RPMI8226 (cell line): ENCODE data around the gene GNA15.
"Not testable (repeated sequence)": the region's sequence is repeated elsewhere in the genome, so short reads cannot be mapped to it uniquely, and the experiment has no call there.

Experiments used
- DNase-seq: peaks from one replicate; pipeline ENCODE4 v3.0.0-alpha.2; 2015

Gene GNA15

GRCh38 chr19:3150739-3151329, 15.0 kb downstream of the GNA15 start:
- DNase-seq, result no peak

GRCh38 chr19:3151563-3152418, 16.0 kb downstream of the GNA15 start:
- no peak for DNase-seq

- no peak for DNase-seq
These were observed 16.6 kb downstream of the GNA15 start for GRCh38 chr19:3152419-3152780.

GRCh38 chr19:3153286-3154230, 17.7 kb downstream of the GNA15 start:
- DNase-seq, result no peak

GRCh38 chr19:3154447-3154846, 18.6 kb downstream of the GNA15 start:
- not testable (repeated sequence) for DNase-seq

GRCh38 chr19:3154957-3155736, 19.3 kb downstream of the GNA15 start:
- no peak for DNase-seq

- DNase-seq, result no peak
These were observed 21.4 kb downstream of the GNA15 start for GRCh38 chr19:3157096-3157845.

GRCh38 chr19:3159565-3159964, 23.7 kb downstream of the GNA15 start:
- DNase-seq, result no peak

GRCh38 chr19:3160219-3160618, 24.4 kb downstream of the GNA15 start:
- DNase-seq, result no peak

GRCh38 chr19:3161453-3161852, 25.6 kb downstream of the GNA15 start:
- DNase-seq, result no peak

GRCh38 chr19:3162418-3163229, 26.8 kb downstream of the GNA15 start:
- DNase-seq, result peak; percentile 56

GRCh38 chr19:3163230-3163886, 27.5 kb downstream of the GNA15 start:
- peak; percentile 82 for DNase-seq

GRCh38 chr19:3163943-3164342, 28.1 kb downstream of the GNA15 start:
- DNase-seq, result no peak

GRCh38 chr19:3167533-3168272, 31.9 kb downstream of the GNA15 start:
- DNase-seq, result no peak

GRCh38 chr19:3171894-3172672, 36.2 kb downstream of the GNA15 start:
- DNase-seq, result no peak

GRCh38 chr19:3172673-3173000, 36.8 kb downstream of the GNA15 start:
- not testable (repeated sequence) for DNase-seq

- DNase-seq, result peak; percentile 93
These were observed 40.2 kb downstream of the GNA15 start for GRCh38 chr19:3175781-3176714.
